HEK293 (cell line): ENCODE measurements around the gene PKHD1.
"Not testable (repeated sequence)": the region's sequence is repeated elsewhere in the genome, so short reads cannot be mapped to it uniquely, and the experiment has no call there.

Experiments
- CTCF ChIA-PET: fragments of 350-600 bp; formaldehyde crosslinking; extraction: SDS; loops from one replicate; lab custom pipeline; 2021; ENCODE audit warnings: antibody characterized with exemption; lab: Yijun Ruan, JAX
- POLR2A ChIA-PET: fragments of 300-600 bp; formaldehyde crosslinking; extraction: SDS; loops from one replicate; lab custom pipeline; 2020; ENCODE audit warnings: antibody characterized with exemption, inconsistent platforms; lab: Yijun Ruan, JAX
- H3K27ac ChIP-seq: fragments of 200-500 bp; sonication (Bioruptor generic); 2 replicates; pipeline ENCODE4 v1.5.1; 2014; ENCODE audit warnings: low read depth, low read length, control low read depth, inconsistent platforms; ENCODE audit errors: extremely low read depth
- H3K36me3 ChIP-seq, 2 experiments: fragments of 200-500 bp in 1 of 2; sonication (Bioruptor generic) in 1 of 2; 1 replicate in 1 of 2; 2 replicates in 1 of 2; pipeline ENCODE4 v1.5.1; 2014 to 2017; ENCODE audit warnings: inconsistent platforms in 2 of 2, low read length in 2 of 2; ENCODE audit not compliant: control insufficient read depth in 2 of 2, insufficient read depth in 1 of 2
- H3K4me1 ChIP-seq: fragments of 200-500 bp; sonication (Bioruptor generic); 2 replicates; pipeline ENCODE4 v1.5.1; 2014; ENCODE audit warnings: mild to moderate bottlenecking, low read length, inconsistent platforms; ENCODE audit not compliant: control insufficient read depth, insufficient read depth
- H3K4me3 ChIP-seq: 2 replicates; pipeline ENCODE4 v1.5.1; 2011; ENCODE audit warnings: low read depth, mild to moderate bottlenecking, control low read depth, low read length, moderate library complexity
- H3K9me3 ChIP-seq: fragments of 200-500 bp; sonication (Bioruptor generic); 2 replicates; pipeline ENCODE4 v1.5.1; 2014; ENCODE audit warnings: low read depth, low read length, inconsistent platforms; ENCODE audit not compliant: control insufficient read depth, insufficient read depth
- SETDB1 ChIP-seq: IDR thresholded peaks from one replicate; pipeline ENCODE4 v1.6.1; 2017; ENCODE audit warnings: mild to moderate bottlenecking, low read length, moderate library complexity, mixed read lengths; ENCODE audit not compliant: insufficient read length
- YY1 ChIP-seq: fragments of 450-650 bp; formaldehyde crosslinking; IDR thresholded peaks from 2 replicates; pipeline ENCODE4 v1.5.1; 2018; ENCODE audit warnings: missing biosample characterization, missing genetic modification characterization
- ZNF146 ChIP-seq: fragments of 450-650 bp; formaldehyde crosslinking; IDR thresholded peaks from 2 replicates; pipeline ENCODE4 v1.5.1; 2016; ENCODE audit warnings: missing biosample characterization, missing genetic modification characterization
- ZNF366 ChIP-seq: fragments of 450-650 bp; formaldehyde crosslinking; conservative IDR thresholded peaks from 2 replicates; pipeline ENCODE4 v1.5.1; 2016; ENCODE audit warnings: missing biosample characterization, missing genetic modification characterization
- ZNF391 ChIP-seq: fragments of 450-650 bp; formaldehyde crosslinking; IDR thresholded peaks from 2 replicates; pipeline ENCODE4 v1.5.1; 2016; ENCODE audit warnings: low read depth, missing biosample characterization, missing genetic modification characterization, borderline replicate concordance
- ZNF433 ChIP-seq: fragments of 450-650 bp; formaldehyde crosslinking; IDR thresholded peaks from 2 replicates; pipeline ENCODE4 v1.5.1; 2016; ENCODE audit warnings: missing biosample characterization, missing genetic modification characterization, low read depth
- ZNF473 ChIP-seq: fragments of 450-650 bp; formaldehyde crosslinking; IDR thresholded peaks from 2 replicates; pipeline ENCODE4 v1.5.1; 2017; ENCODE audit warnings: missing biosample characterization, missing genetic modification characterization
- ZNF560 ChIP-seq: fragments of 450-650 bp; formaldehyde crosslinking; IDR thresholded peaks from 2 replicates; pipeline ENCODE4 v1.5.1; 2017; ENCODE audit warnings: missing biosample characterization, missing genetic modification characterization, borderline replicate concordance
- ZNF596 ChIP-seq: fragments of 450-650 bp; IDR thresholded peaks from 2 replicates; pipeline ENCODE4 v1.5.0; 2018; ENCODE audit warnings: missing biosample characterization, mild to moderate bottlenecking, missing genetic modification characterization, moderate library complexity
- TF ChIP-seq, protein P1 (sequence below): fragments of 450-650 bp; formaldehyde crosslinking; IDR thresholded peaks from 2 replicates; pipeline ENCODE4 v1.5.1; 2016; ENCODE audit warnings: missing biosample characterization, missing genetic modification characterization
- TF ChIP-seq, protein P2 (sequence below): fragments of 450-650 bp; formaldehyde crosslinking; IDR thresholded peaks from 2 replicates; pipeline ENCODE4 v1.5.1; 2016; ENCODE audit warnings: missing biosample characterization, missing genetic modification characterization
- TF ChIP-seq, protein P3 (sequence below): fragments of 450-650 bp; formaldehyde crosslinking; IDR thresholded peaks from 2 replicates; pipeline ENCODE4 v1.5.1; 2016; ENCODE audit warnings: missing biosample characterization, missing genetic modification characterization

The PKHD1 gene

GRCh38 chr6:51926125-51926524 is 161.3 kb downstream of the PKHD1 start (continued):
- TF ChIP-seq, protein P1, sequence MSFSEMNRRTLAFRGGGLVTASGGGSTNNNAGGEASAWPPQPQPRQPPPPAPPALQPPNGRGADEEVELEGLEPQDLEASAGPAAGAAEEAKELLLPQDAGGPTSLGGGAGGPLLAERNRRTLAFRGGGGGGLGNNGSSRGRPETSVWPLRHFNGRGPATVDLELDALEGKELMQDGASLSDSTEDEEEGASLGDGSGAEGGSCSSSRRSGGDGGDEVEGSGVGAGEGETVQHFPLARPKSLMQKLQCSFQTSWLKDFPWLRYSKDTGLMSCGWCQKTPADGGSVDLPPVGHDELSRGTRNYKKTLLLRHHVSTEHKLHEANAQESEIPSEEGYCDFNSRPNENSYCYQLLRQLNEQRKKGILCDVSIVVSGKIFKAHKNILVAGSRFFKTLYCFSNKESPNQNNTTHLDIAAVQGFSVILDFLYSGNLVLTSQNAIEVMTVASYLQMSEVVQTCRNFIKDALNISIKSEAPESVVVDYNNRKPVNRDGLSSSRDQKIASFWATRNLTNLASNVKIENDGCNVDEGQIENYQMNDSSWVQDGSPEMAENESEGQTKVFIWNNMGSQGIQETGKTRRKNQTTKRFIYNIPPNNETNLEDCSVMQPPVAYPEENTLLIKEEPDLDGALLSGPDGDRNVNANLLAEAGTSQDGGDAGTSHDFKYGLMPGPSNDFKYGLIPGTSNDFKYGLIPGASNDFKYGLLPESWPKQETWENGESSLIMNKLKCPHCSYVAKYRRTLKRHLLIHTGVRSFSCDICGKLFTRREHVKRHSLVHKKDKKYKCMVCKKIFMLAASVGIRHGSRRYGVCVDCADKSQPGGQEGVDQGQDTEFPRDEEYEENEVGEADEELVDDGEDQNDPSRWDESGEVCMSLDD: no peak
- no peak for TF ChIP-seq ZNF560 (tag by site-specific recombination)
- TF ChIP-seq SETDB1: no peak
- TF ChIP-seq, protein P2, sequence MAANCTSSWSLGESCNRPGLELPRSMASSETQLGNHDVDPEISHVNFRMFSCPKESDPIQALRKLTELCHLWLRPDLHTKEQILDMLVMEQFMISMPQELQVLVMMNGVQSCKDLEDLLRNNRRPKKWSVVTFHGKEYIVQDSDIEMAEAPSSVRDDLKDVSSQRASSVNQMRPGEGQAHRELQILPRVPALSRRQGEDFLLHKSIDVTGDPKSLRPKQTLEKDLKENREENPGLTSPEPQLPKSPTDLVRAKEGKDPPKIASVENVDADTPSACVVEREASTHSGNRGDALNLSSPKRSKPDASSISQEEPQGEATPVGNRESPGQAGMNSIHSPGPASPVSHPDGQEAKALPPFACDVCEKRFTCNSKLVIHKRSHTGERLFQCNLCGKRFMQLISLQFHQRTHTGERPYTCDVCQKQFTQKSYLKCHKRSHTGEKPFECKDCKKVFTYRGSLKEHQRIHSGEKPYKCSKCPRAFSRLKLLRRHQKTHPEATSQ (tag by site-specific recombination): no peak
- TF ChIP-seq ZNF366 (tag by site-specific recombination): no peak
- no peak for TF ChIP-seq ZNF391 (tag by site-specific recombination)
- TF ChIP-seq, all 188 proteins: peak for 0

DNA sequence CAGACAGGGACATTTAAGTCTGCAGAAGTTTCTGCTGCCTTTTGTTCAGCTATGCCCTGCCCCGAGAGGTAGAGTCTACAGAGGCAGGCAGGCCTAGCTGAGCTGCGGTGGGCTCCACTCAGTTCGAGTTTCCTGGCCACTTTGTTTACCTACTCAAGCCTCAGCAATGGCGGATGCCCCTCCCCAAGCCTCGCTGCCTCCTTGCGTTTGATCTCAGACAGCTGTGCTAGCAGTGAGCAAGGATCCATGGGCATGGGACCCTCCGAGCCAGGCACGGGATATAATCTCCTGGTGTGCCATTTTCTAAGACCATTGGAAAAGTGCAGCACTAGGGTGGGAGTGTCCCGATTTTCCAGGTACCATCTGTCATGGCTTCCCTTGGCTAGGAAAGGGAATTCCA is 164.9 kb downstream of the PKHD1 start:
- CTCF ChIA-PET, H3K4me3 ChIP-seq, POLR2A ChIA-PET, H3K36me3 ChIP-seq, H3K27ac ChIP-seq, H3K4me1 ChIP-seq, H3K9me3 ChIP-seq: not testable (repeated sequence)

GRCh38 chr6:51918347-51918746 is 169.1 kb downstream of the PKHD1 start:
- H3K27ac ChIP-seq, CTCF ChIA-PET, H3K4me3 ChIP-seq, H3K36me3 ChIP-seq, H3K9me3 ChIP-seq, POLR2A ChIA-PET: not testable (repeated sequence)
- TF ChIP-seq ZNF146 (tag by site-specific recombination): peak; percentile 91
- TF ChIP-seq, all 188 proteins: peak for 1; not testable (repeated sequence) for 187
- H3K4me1 ChIP-seq: not testable (repeated sequence)

GRCh38 chr6:51915098-51915497 is 172.3 kb downstream of the PKHD1 start:
- Histone ChIP-seq H3K4me1 (no peaks in the 10 kb centered on the region), H3K36me3 (no peaks in the 10 kb centered on the region), H3K4me3 (no peak overlapping the region), H3K27ac (no peak overlapping the region), H3K9me3 (no peaks in the 10 kb centered on the region)
- TF ChIP-seq, protein P3, sequence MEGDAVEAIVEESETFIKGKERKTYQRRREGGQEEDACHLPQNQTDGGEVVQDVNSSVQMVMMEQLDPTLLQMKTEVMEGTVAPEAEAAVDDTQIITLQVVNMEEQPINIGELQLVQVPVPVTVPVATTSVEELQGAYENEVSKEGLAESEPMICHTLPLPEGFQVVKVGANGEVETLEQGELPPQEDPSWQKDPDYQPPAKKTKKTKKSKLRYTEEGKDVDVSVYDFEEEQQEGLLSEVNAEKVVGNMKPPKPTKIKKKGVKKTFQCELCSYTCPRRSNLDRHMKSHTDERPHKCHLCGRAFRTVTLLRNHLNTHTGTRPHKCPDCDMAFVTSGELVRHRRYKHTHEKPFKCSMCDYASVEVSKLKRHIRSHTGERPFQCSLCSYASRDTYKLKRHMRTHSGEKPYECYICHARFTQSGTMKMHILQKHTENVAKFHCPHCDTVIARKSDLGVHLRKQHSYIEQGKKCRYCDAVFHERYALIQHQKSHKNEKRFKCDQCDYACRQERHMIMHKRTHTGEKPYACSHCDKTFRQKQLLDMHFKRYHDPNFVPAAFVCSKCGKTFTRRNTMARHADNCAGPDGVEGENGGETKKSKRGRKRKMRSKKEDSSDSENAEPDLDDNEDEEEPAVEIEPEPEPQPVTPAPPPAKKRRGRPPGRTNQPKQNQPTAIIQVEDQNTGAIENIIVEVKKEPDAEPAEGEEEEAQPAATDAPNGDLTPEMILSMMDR (tag by site-specific recombination): no peak
- no peak for TF ChIP-seq YY1 (tag by site-specific recombination)
- TF ChIP-seq, protein P2 (tag by site-specific recombination): no peak
- TF ChIP-seq ZNF433 (tag by site-specific recombination): no peak
- no peak for TF ChIP-seq ZNF473
- no peak for TF ChIP-seq ZNF596 (tag by site-specific recombination)
- ChIA-PET POLR2A (no interaction called here), CTCF (interaction anchor here (0.7 kb wide), 1 partner anchor 19 kb away, joined by 7 read pairs; no protein-coding TSS in a partner anchor)
